Endothelial cell of umbilical vein (primary cell): Measurements from ENCODE around the gene MON1A. TPM values are rescaled to one million over a fixed set of nuclear protein-coding genes. Genes with fewer than 3 reads are reported as not detected.

ENCODE experiments used
- BruUV-seq: library from RNA; stranded (reverse); fragments of 400-500 nt; replicated peaks from 2 replicates; lab custom pipeline; 2021; lab: Mats Ljungman, UMichigan
- CTCF ChIA-PET: fragments of 300-600, 350-600 bp; sonication (Branson Sonifier 250); formaldehyde crosslinking; loops from one replicate; lab custom pipeline; 2021; ENCODE audit warnings: antibody characterized with exemption, inconsistent platforms; lab: Charles Lee
- POLR2A ChIA-PET: fragments of 300-600, 350-600 bp; sonication (Branson Sonifier 250); formaldehyde crosslinking; loops from one replicate; lab custom pipeline; 2021; ENCODE audit warnings: antibody characterized with exemption, inconsistent platforms; lab: Charles Lee
- DNase-seq: peaks from one replicate; pipeline ENCODE4 v3.0.0-alpha.2; 2011; ENCODE audit warnings: low read depth, low spot score
- FAIRE-seq: peaks from 2 replicates; lab custom pipeline; 2011; peaks lifted over from hg19 to GRCh38; lab: Jason Lieb, UNC
- H2AFZ ChIP-seq: 2 replicates; pipeline ENCODE4 v1.6.0; 2012; ENCODE audit warnings: low read depth, low read length, control low read depth, inconsistent platforms
- H3K27ac ChIP-seq: 2 replicates; pipeline ENCODE4 v1.5.1; 2011; ENCODE audit warnings: low read depth, mild to moderate bottlenecking, control low read depth, low read length, moderate library complexity; ENCODE audit not compliant: insufficient read depth
- H3K27me3 ChIP-seq, 2 experiments: 2 replicates each; pipeline versions ENCODE4 v1.6.0 to v1.6.1; 2011; ENCODE audit warnings: low read length in 2 of 2, mixed read lengths in 1 of 2; ENCODE audit not compliant: control insufficient read depth in 2 of 2, insufficient read depth in 2 of 2
- H3K36me3 ChIP-seq, 2 experiments: 2 replicates in 1 of 2; 3 replicates in 1 of 2; pipeline ENCODE4 v1.5.1; 2011; ENCODE audit warnings: low read length in 2 of 2, mild to moderate bottlenecking in 1 of 2, moderate library complexity in 1 of 2; ENCODE audit not compliant: control insufficient read depth in 2 of 2, insufficient read depth in 2 of 2; ENCODE audit errors: extremely low read depth in 1 of 2
- H3K4me1 ChIP-seq: 3 replicates; pipeline ENCODE4 v1.5.1; 2011; ENCODE audit warnings: mild to moderate bottlenecking, low read length; ENCODE audit not compliant: control insufficient read depth, insufficient read depth; ENCODE audit errors: extremely low read depth
- H3K4me2 ChIP-seq: 2 replicates; pipeline ENCODE4 v1.6.1; 2011; ENCODE audit warnings: low read length, control low read depth, mixed read lengths; ENCODE audit not compliant: insufficient read depth
- H3K4me3 ChIP-seq, 3 experiments: fragments of 200-600 bp in 1 of 3; sonication (generic), shearing (Covaris generic) in 1 of 3; replicated peaks in 1 of 3; 2 replicates each; pipeline ENCODE4 v1.5.1; 2011 to 2016; ENCODE audit warnings: control low read depth in 3 of 3, low read length in 3 of 3, mild to moderate bottlenecking in 2 of 3, inconsistent platforms in 1 of 3, low read depth in 1 of 3, moderate library complexity in 1 of 3; ENCODE audit not compliant: insufficient read depth in 1 of 3
- H3K79me2 ChIP-seq: 2 replicates; pipeline ENCODE4 v1.6.0; 2012; ENCODE audit warnings: low read length, inconsistent platforms; ENCODE audit not compliant: control insufficient read depth, insufficient read depth
- H3K9ac ChIP-seq: replicated peaks from 2 replicates; pipeline ENCODE3; 2011; ENCODE audit warnings: low read length, control low read depth; ENCODE audit not compliant: insufficient read depth; ENCODE audit errors: extremely low read depth
- H3K9me1 ChIP-seq: replicated peaks from 3 replicates; pipeline ENCODE4 v1.6.0; 2011; ENCODE audit warnings: mild to moderate bottlenecking, low read length; ENCODE audit not compliant: control insufficient read depth, insufficient read depth; ENCODE audit errors: extremely low read depth
- H3K9me3 ChIP-seq: replicated peaks from 2 replicates; pipeline ENCODE4 v1.5.1; 2012; ENCODE audit warnings: low read length, inconsistent platforms; ENCODE audit not compliant: control insufficient read depth, insufficient read depth
- H4K20me1 ChIP-seq: replicated peaks from 2 replicates; pipeline ENCODE3; 2011; ENCODE audit warnings: mild to moderate bottlenecking, low read length; ENCODE audit not compliant: control insufficient read depth, insufficient read depth; ENCODE audit errors: extremely low read depth
- EZH2 ChIP-seq: IDR thresholded peaks from 2 replicates; pipeline ENCODE4 v1.6.1; 2012; ENCODE audit warnings: borderline replicate concordance, low read depth, mild to moderate bottlenecking, moderate library complexity, low read length, inconsistent platforms; ENCODE audit not compliant: severe bottlenecking
- FOS ChIP-seq: IDR thresholded peaks from 2 replicates; pipeline ENCODE4 v1.6.1; 2011; ENCODE audit warnings: mild to moderate bottlenecking, low read length, moderate library complexity, borderline replicate concordance; ENCODE audit not compliant: insufficient read depth
- GATA2 ChIP-seq: IDR thresholded peaks from 2 replicates; pipeline ENCODE4 v1.7.0; 2011; ENCODE audit warnings: low read depth, mild to moderate bottlenecking, moderate library complexity, mixed read lengths, low read length; ENCODE audit not compliant: insufficient read length, insufficient read depth
- JUN ChIP-seq: IDR thresholded peaks from 2 replicates; pipeline ENCODE4 v1.6.1; 2011; ENCODE audit warnings: borderline replicate concordance, low read depth; ENCODE audit not compliant: insufficient read length, insufficient read depth
- MAX ChIP-seq: IDR thresholded peaks from 2 replicates; pipeline ENCODE4 v1.6.1; 2011; ENCODE audit not compliant: insufficient read depth, insufficient read length
- MYC ChIP-seq: IDR thresholded peaks from one replicate; pipeline ENCODE4 v1.6.1; 2011; ENCODE audit warnings: mild to moderate bottlenecking, low read depth, low read length
- POLR2A ChIP-seq: IDR thresholded peaks from 2 replicates; pipeline ENCODE4 v1.6.1; 2012; ENCODE audit warnings: low read depth, mild to moderate bottlenecking, control low read depth, low read length
- POLR2AphosphoS5 ChIP-seq: IDR thresholded peaks from 2 replicates; pipeline ENCODE4 v1.6.1; 2012; ENCODE audit warnings: low read depth, mild to moderate bottlenecking, control low read depth, low read length, moderate library complexity; ENCODE audit not compliant: insufficient read depth
- dilution Hi-C: fragments of 300-500 bp; cut with MboI; formaldehyde crosslinking; loops from one replicate; pipeline ENCODE4 v1.15.0; 2019; ENCODE audit warnings: low sequenced_read_pairs; ENCODE audit not compliant: extremely low pct_ligation_motif_present
- intact Hi-C: fragments of 100-400 bp; cut with micrococcal nuclease; formaldehyde crosslinking; loops from one replicate; pipeline ENCODE4 v1.10.0; 2022
- polyA plus RNA-seq, 4 experiments: library from polyadenylated mRNA; depleted of rRNA in 3 of 4; stranded (reverse) in 3 of 4; unstranded in 1 of 4; fragments of >200 nt; gene quantifications; 2 replicates each; pipeline versions ENCODE4 v1.2.1 to v1.2.3, GENCODE V29; 2011 to 2012; ENCODE audit warnings: missing spikeins in 1 of 4
- total RNA-seq: library from RNA; stranded (reverse); gene quantifications from 2 replicates; pipeline ENCODE4 v1.2.3, GENCODE V29; 2021
- TF ChIP-seq, protein P1 (sequence below), 2 donors: IDR thresholded peaks; 1 replicate in 1 of 2; 2 replicates in 1 of 2; pipeline ENCODE4 v1.5.1; 2011; ENCODE audit warnings: low read length in 2 of 2, mild to moderate bottlenecking in 2 of 2, moderate library complexity in 2 of 2, control low read depth in 1 of 2, inconsistent platforms in 1 of 2, low read depth in 1 of 2; ENCODE audit not compliant: insufficient read depth in 1 of 2; ENCODE audit errors: extremely low read depth in 1 of 2

The MON1A gene
- total and polyA plus RNA-seq, 2 donors (not counting 3 experiments of a cell fraction or from before 2014, with no cell fraction given), result 17.5 to 31.1 TPM

DNA sequence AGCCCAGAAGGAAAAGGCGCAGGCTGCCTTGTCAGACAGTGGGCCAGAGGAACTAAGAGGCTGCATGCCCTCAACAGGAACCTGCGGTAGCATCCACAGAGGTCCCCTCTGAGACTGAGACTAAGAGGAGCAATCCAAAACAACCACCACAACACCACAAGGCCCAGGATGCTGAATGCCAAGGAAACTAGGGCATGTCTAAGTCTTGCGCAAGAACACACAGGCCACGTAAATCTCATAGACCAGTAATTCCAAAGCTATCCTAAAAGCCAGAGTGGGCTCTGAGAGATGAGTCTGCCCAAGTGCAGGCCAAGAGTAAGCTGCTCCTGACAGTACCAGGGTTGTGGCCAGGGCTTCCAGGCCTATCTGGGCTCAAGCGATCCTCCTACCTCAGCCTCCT lies 12.9 kb downstream of the MON1A start:
- H2AFZ ChIP-seq, result no peak overlapping the region
- H3K9ac ChIP-seq, result no peak overlapping the region
- dilution Hi-C loops, result no loop called here
- FAIRE-seq, result no peak
- intact Hi-C loops, result no loop called here
- H3K27me3 ChIP-seq, result no peaks in the 10 kb centered on the region
- H3K27ac ChIP-seq, result no peak overlapping the region
- ChIA-PET POLR2A (no interaction called here), CTCF (no interaction called here)
- no peaks in the 10 kb centered on the region for H4K20me1 ChIP-seq
- H3K4me2 ChIP-seq, result no peak overlapping the region
- H3K4me1 ChIP-seq, result no peaks in the 10 kb centered on the region
- no TSS peak for BruUV-seq
- no peak for TF ChIP-seq POLR2AphosphoS5
- TF ChIP-seq MAX, result no peak
- TF ChIP-seq GATA2, result no peak
- no peak for TF ChIP-seq JUN
- TF ChIP-seq, protein P1, sequence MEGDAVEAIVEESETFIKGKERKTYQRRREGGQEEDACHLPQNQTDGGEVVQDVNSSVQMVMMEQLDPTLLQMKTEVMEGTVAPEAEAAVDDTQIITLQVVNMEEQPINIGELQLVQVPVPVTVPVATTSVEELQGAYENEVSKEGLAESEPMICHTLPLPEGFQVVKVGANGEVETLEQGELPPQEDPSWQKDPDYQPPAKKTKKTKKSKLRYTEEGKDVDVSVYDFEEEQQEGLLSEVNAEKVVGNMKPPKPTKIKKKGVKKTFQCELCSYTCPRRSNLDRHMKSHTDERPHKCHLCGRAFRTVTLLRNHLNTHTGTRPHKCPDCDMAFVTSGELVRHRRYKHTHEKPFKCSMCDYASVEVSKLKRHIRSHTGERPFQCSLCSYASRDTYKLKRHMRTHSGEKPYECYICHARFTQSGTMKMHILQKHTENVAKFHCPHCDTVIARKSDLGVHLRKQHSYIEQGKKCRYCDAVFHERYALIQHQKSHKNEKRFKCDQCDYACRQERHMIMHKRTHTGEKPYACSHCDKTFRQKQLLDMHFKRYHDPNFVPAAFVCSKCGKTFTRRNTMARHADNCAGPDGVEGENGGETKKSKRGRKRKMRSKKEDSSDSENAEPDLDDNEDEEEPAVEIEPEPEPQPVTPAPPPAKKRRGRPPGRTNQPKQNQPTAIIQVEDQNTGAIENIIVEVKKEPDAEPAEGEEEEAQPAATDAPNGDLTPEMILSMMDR (IDR thresholded peaks at IDR 0.05; ENCODE audit: extremely low read depth in 1 of 2, insufficient read depth in 1 of 2, low read depth in 1 of 2, low read length in 2 of 2), result no peak
- no peak for TF ChIP-seq MYC
- no peak for TF ChIP-seq EZH2
- TF ChIP-seq POLR2A, result no peak
- TF ChIP-seq FOS, result no peak
- H3K9me1 ChIP-seq, result no peaks in the 10 kb centered on the region
- DNase-seq, result no peak
- H3K4me3 ChIP-seq, result no peak overlapping the region
- peaks cover 0 to 2% of the 10 kb centered on the region in 2 experiments for H3K36me3 ChIP-seq
- no peaks in the 10 kb centered on the region for H3K9me3 ChIP-seq
- H3K79me2 ChIP-seq, result no peaks in the 10 kb centered on the region
